ENCODE data around the gene NPPB. TPM values are rescaled to one million over a fixed set of nuclear protein-coding genes. Genes with fewer than 3 reads are reported as not detected.

The NPPB gene
- polyA plus RNA-seq, 1 donor (not counting 4 experiments of a cell fraction or from before 2014, with no cell fraction given), result not detected

DNA sequence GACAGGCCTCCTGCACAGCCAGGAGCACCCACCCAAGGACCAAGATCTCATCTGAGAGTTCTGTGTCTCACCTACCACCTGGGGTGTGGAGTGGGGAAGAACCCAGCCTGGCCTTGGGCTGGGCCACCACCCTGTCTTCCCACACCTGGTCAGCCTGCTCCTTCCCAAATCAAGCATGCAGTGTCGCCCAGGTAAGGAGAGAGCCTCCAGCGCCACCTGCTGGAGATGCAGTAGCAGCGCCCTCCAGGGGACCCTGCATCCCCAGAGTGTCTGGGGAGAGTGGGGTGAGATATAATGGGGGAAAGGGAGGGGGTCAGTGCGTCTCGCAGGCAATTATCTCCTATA lies 35.1 kb upstream of the NPPB start:
- no peaks in the 10 kb centered on the region for H3K79me2 ChIP-seq (ENCODE audit: control insufficient read depth, insufficient read depth, low read length)
- peaks cover 14% of the 10 kb centered on the region for H3K27me3 ChIP-seq (ENCODE audit: control insufficient read depth, extremely low read depth, insufficient read depth, low read length)
- H3K27ac ChIP-seq (ENCODE audit: control insufficient read depth, insufficient read depth, low read length), result no peak overlapping the region
- H3K4me1 ChIP-seq (ENCODE audit: control insufficient read depth, extremely low read depth, insufficient read depth, low read length), result peaks cover 3% of the 10 kb centered on the region
- no peak overlapping the region for H3K4me3 ChIP-seq (ENCODE audit: control insufficient read depth in 2 of 3, extremely low read depth in 1 of 3, insufficient read depth in 2 of 3, low read depth in 1 of 3, low read length in 3 of 3)
- no peak overlapping the region for H3K9ac ChIP-seq (ENCODE audit: control insufficient read depth, extremely low read depth, insufficient read depth, low read length)
- DNase-seq (ENCODE audit: low read depth, low spot score) (no peak), FAIRE-seq (peak; percentile 81)
- no peak overlapping the region for H2AFZ ChIP-seq (ENCODE audit: control insufficient read depth, low read length)
- H3K36me3 ChIP-seq (ENCODE audit: control insufficient read depth in 2 of 2, extremely low read depth in 1 of 2, insufficient read depth in 2 of 2, low read length in 2 of 2), result no peaks in the 10 kb centered on the region
- dilution Hi-C loops (cut with MboI; ENCODE audit: extremely low pct_ligation_motif_present, low sequenced_read_pairs), result no loop called here
- H3K9me3 ChIP-seq (ENCODE audit: control insufficient read depth, low read depth, low read length), result no peaks in the 10 kb centered on the region
- TF ChIP-seq, protein P1, sequence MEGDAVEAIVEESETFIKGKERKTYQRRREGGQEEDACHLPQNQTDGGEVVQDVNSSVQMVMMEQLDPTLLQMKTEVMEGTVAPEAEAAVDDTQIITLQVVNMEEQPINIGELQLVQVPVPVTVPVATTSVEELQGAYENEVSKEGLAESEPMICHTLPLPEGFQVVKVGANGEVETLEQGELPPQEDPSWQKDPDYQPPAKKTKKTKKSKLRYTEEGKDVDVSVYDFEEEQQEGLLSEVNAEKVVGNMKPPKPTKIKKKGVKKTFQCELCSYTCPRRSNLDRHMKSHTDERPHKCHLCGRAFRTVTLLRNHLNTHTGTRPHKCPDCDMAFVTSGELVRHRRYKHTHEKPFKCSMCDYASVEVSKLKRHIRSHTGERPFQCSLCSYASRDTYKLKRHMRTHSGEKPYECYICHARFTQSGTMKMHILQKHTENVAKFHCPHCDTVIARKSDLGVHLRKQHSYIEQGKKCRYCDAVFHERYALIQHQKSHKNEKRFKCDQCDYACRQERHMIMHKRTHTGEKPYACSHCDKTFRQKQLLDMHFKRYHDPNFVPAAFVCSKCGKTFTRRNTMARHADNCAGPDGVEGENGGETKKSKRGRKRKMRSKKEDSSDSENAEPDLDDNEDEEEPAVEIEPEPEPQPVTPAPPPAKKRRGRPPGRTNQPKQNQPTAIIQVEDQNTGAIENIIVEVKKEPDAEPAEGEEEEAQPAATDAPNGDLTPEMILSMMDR (optimal IDR thresholded peaks at IDR 0.05 in 1 of 3, IDR thresholded peaks at IDR 0.05 in 1 of 3, conservative IDR thresholded peaks at IDR 0.05 in 1 of 3; ENCODE audit: extremely low read depth in 1 of 3, insufficient read depth in 2 of 3, low read length in 3 of 3), result peak; percentile 95 to 96 (median 95)
- no peak for TF ChIP-seq EZH2 (IDR thresholded peaks at IDR 0.05; ENCODE audit: low read length)
- no peak overlapping the region for H3K4me2 ChIP-seq (ENCODE audit: control insufficient read depth, extremely low read depth, insufficient read depth, low read depth, low read length)
- no peaks in the 10 kb centered on the region for H3K9me1 ChIP-seq (ENCODE audit: control insufficient read depth, extremely low read depth, insufficient read depth, low read length)
- no peaks in the 10 kb centered on the region for H4K20me1 ChIP-seq (ENCODE audit: control insufficient read depth, extremely low read depth, insufficient read depth, low read length)

DNA sequence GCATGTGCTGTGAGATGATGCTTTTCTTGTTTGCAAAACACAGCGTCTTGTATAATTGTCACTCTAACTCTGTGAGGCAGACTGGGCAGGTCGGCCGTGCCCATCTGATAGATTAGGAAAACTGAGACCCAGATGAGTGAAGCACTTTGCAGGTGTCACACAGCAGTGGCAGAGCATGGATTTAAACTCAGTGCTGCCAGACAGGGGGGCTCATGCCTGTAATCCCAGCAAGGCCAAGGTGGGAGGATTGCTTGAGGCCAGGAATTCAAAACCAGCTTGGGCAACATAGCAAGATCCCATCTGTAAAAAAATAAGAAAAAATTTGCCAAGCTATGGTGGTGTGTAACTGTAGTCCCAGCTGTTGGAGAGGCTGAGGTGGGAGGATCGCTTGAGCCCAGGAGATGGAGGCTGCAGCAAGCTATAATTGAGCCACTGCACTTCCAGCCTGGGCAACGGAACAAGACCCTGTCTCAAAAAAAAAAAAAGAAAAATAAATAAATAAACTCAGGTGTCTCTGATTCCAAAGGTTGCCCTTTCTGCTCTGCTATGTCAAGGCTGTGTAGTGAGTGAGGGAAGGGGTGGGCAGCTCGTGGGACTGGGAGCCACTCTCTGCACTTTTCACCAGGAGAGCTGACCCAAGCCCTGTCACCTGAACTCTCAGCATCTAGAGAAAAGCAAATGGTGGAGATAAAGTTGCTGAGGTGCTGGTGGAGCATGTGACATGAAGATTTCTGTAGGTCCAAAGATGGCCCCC lies 32.9 kb upstream of the NPPB start:
- no peak for TF ChIP-seq EZH2 (IDR thresholded peaks at IDR 0.05; ENCODE audit: low read length)
- TF ChIP-seq, protein P1 (optimal IDR thresholded peaks at IDR 0.05 in 1 of 3, IDR thresholded peaks at IDR 0.05 in 1 of 3, conservative IDR thresholded peaks at IDR 0.05 in 1 of 3; ENCODE audit: extremely low read depth in 1 of 3, insufficient read depth in 2 of 3, low read length in 3 of 3), result no peak
- H3K9me3 ChIP-seq (ENCODE audit: control insufficient read depth, low read depth, low read length), result no peaks in the 10 kb centered on the region
- FAIRE-seq (no peak), DNase-seq (ENCODE audit: low read depth, low spot score) (no peak)
- dilution Hi-C loops (cut with MboI; ENCODE audit: extremely low pct_ligation_motif_present, low sequenced_read_pairs), result no loop called here
- H3K27ac ChIP-seq (ENCODE audit: control insufficient read depth, insufficient read depth, low read length), result no peak overlapping the region
- H2AFZ ChIP-seq (ENCODE audit: control insufficient read depth, low read length), result no peak overlapping the region
- no peaks in the 10 kb centered on the region for H3K79me2 ChIP-seq (ENCODE audit: control insufficient read depth, insufficient read depth, low read length)
- H4K20me1 ChIP-seq (ENCODE audit: control insufficient read depth, extremely low read depth, insufficient read depth, low read length), result peaks cover 3% of the 10 kb centered on the region
- no peak overlapping the region for H3K9ac ChIP-seq (ENCODE audit: control insufficient read depth, extremely low read depth, insufficient read depth, low read length)
- H3K4me3 ChIP-seq (ENCODE audit: control insufficient read depth in 2 of 3, extremely low read depth in 1 of 3, insufficient read depth in 2 of 3, low read depth in 1 of 3, low read length in 3 of 3), result no peak overlapping the region
- no peak overlapping the region for H3K4me2 ChIP-seq (ENCODE audit: control insufficient read depth, extremely low read depth, insufficient read depth, low read depth, low read length)
- H3K4me1 ChIP-seq (ENCODE audit: control insufficient read depth, extremely low read depth, insufficient read depth, low read length), result no peaks in the 10 kb centered on the region
- H3K27me3 ChIP-seq (ENCODE audit: control insufficient read depth, extremely low read depth, insufficient read depth, low read length), result no peaks in the 10 kb centered on the region
- no peaks in the 10 kb centered on the region for H3K9me1 ChIP-seq (ENCODE audit: control insufficient read depth, extremely low read depth, insufficient read depth, low read length)
- H3K36me3 ChIP-seq (ENCODE audit: control insufficient read depth in 2 of 2, extremely low read depth in 1 of 2, insufficient read depth in 2 of 2, low read length in 2 of 2), result no peaks in the 10 kb centered on the region

All from keratinocyte (primary cell).